Measurements from ENCODE around the gene ZNF518A. TPM values are rescaled to one million over a fixed set of nuclear protein-coding genes. Genes with fewer than 3 reads are reported as not detected.

Gene ZNF518A
- total RNA-seq, 1 experiment from 2014 or later: 36.2 TPM

GRCh38 chr10:96138102-96138501, 8.0 kb downstream of the ZNF518A start:
- H3K9ac ChIP-seq (ENCODE audit: extremely low read depth, insufficient read length, low read length): no peak overlapping the region
- Mint-ChIP-seq H3K27me3 (ENCODE audit: low read depth) (no peaks in the 10 kb centered on the region), H3K4me1 (peaks cover 14 to 16% of the 10 kb centered on the region in 2 experiments), H3K4me3 (no peak overlapping the region), H3K27ac (peak overlapping the region in 1 of 3 experiments; percentile 13; a peak in 2 of 7 replicates), H3K36me3 (ENCODE audit: insufficient read depth in 1 of 3, low read depth in 3 of 3) (peaks cover 10 to 66% (median 64%) of the 10 kb centered on the region in 3 experiments; a peak in 6 of 7 replicates), H3K9me3 (no peaks in the 10 kb centered on the region)
- H2AFZ ChIP-seq (ENCODE audit: low read length): no peak overlapping the region
- no peak overlapping the region for H3K23ac ChIP-seq (ENCODE audit: insufficient read length, low read depth, low read length)
- no peaks in the 10 kb centered on the region for H3K9me3 ChIP-seq (ENCODE audit: control insufficient read depth, low read depth, low read length)
- no peak overlapping the region for H3K4me2 ChIP-seq (ENCODE audit: insufficient read depth, insufficient read length, low read length)
- H3K4ac ChIP-seq (ENCODE audit: low read depth, low read length): no peak overlapping the region
- no peak overlapping the region for H2BK12ac ChIP-seq (ENCODE audit: insufficient read length, low read depth, low read length)
- H3K79me1 ChIP-seq (ENCODE audit: insufficient read depth, low read depth, low read length, poor library complexity, severe bottlenecking): no peaks in the 10 kb centered on the region
- no peak for DNase-seq
- no peak overlapping the region for H3K14ac ChIP-seq (ENCODE audit: insufficient read depth, low read length)
- H4K20me1 ChIP-seq (ENCODE audit: control insufficient read depth, insufficient read depth, insufficient read length): no peaks in the 10 kb centered on the region
- H3K23me2 ChIP-seq (ENCODE audit: insufficient read length, low read depth, low read length, poor library complexity, severe bottlenecking): no peaks in the 10 kb centered on the region
- H4K5ac ChIP-seq (ENCODE audit: insufficient read length, low read depth, low read length): no peak overlapping the region
- H2BK20ac ChIP-seq (ENCODE audit: low read depth, low read length, poor library complexity, severe bottlenecking): no peak overlapping the region
- no peaks in the 10 kb centered on the region for H3K27me3 ChIP-seq (ENCODE audit: insufficient read depth, low read length)
- TF ChIP-seq CTCF (conservative IDR thresholded peaks at IDR 0.05): no peak
- no peak overlapping the region for H3K27ac ChIP-seq (ENCODE audit: insufficient read length, low read depth, low read length)
- no CpG with 5 or more reads among the region's 1 CpG for WGBS (ENCODE audit: extremely low coverage, insufficient read length, low lambda C conversion rate)
- H2BK120ac ChIP-seq (ENCODE audit: low read depth, low read length, poor library complexity, severe bottlenecking): no peak overlapping the region
- no peak overlapping the region for H3T11ph ChIP-seq (ENCODE audit: low read length)
- no peak overlapping the region for H2AK5ac ChIP-seq (ENCODE audit: insufficient read length, low read length)
- H3K4me1 ChIP-seq (ENCODE audit: insufficient read depth, low read length): no peaks in the 10 kb centered on the region
- H4K91ac ChIP-seq (ENCODE audit: insufficient read length, low read depth, low read length): no peak overlapping the region
- no peak overlapping the region for H3K18ac ChIP-seq (ENCODE audit: insufficient read length, low read depth, low read length)
- no peak overlapping the region for H2BK15ac ChIP-seq (ENCODE audit: low read depth, low read length)
- no peak overlapping the region for H2BK5ac ChIP-seq (ENCODE audit: insufficient read length, low read length)
- no peak overlapping the region for H4K8ac ChIP-seq (replicated peaks; ENCODE audit: insufficient read length, low read depth, low read length)
- H3K56ac ChIP-seq (ENCODE audit: insufficient read length, low read depth, low read length): no peak overlapping the region
- no peaks in the 10 kb centered on the region; the same call in 1 of the 2 replicates for H3K79me2 ChIP-seq (ENCODE audit: insufficient read depth, low read length)
